Activated CD4-positive, CD25-positive, alpha-beta regulatory T cell (primary cell): Measurements from ENCODE around the gene FAM199X.

ENCODE experiments used
- DNase-seq, 4 experiments: peaks; one replicate each; lab custom pipeline; 2025; lab: John Stamatoyannopoulos, UW

The FAM199X gene

GRCh38 chrX:104165894-104166734, at the start of gene FAM199X:
Gene FAM199X, plus strand, starts transcription at chrX:104166453. Its CDS starts 333 bp downstream, at chrX:104166786.
- peak; percentile 49 to 73 (median 68) for DNase-seq

- DNase-seq: no peak
Observed at GRCh38 chrX:104117759-104118158, 48.5 kb upstream of the FAM199X start.

GRCh38 chrX:104118765-104119164, 47.5 kb upstream of the FAM199X start:
- no peak for DNase-seq

GRCh38 chrX:104122829-104123228, 43.4 kb upstream of the FAM199X start:
- no peak for DNase-seq

GRCh38 chrX:104126856-104127255, 39.4 kb upstream of the FAM199X start:
- DNase-seq: no peak

- no peak for DNase-seq
Observed at GRCh38 chrX:104130808-104131207, 35.4 kb upstream of the FAM199X start.

- DNase-seq: no peak
Observed at GRCh38 chrX:104134583-104135261, 31.5 kb upstream of the FAM199X start.

- DNase-seq: no peak
Observed at GRCh38 chrX:104135677-104136076, 30.6 kb upstream of the FAM199X start.

- peak; percentile 2 to 19 (median 8) for DNase-seq
Observed at GRCh38 chrX:104136241-104137019, 29.8 kb upstream of the FAM199X start.

- DNase-seq: no peak
Observed at GRCh38 chrX:104137496-104137895, 28.8 kb upstream of the FAM199X start.

- DNase-seq: no peak
Observed at GRCh38 chrX:104141087-104141760, 25.0 kb upstream of the FAM199X start.

GRCh38 chrX:104151037-104151436, 15.2 kb upstream of the FAM199X start:
- no peak for DNase-seq

GRCh38 chrX:104156630-104157529, 9.4 kb upstream of the FAM199X start, which contains the start of gene SLC25A53:
Gene SLC25A53, minus strand, starts transcription at chrX:104157009. Its CDS starts 51,752 bp downstream, at chrX:104105257.
- peak; percentile 45 to 64 (median 55) for DNase-seq

GRCh38 chrX:104166735-104167436, 633 bp downstream of the FAM199X start:
- no peak for DNase-seq

- DNase-seq: no peak
Observed at GRCh38 chrX:104168127-104168526, 1.9 kb downstream of the FAM199X start.

GRCh38 chrX:104172121-104172520, 5.9 kb downstream of the FAM199X start:
- DNase-seq: no peak

GRCh38 chrX:104172788-104173187, 6.5 kb downstream of the FAM199X start:
- no peak for DNase-seq

- DNase-seq: no peak
Observed at GRCh38 chrX:104173841-104174240, 7.6 kb downstream of the FAM199X start.

GRCh38 chrX:104183685-104184084, 17.4 kb downstream of the FAM199X start:
- no peak for DNase-seq

- DNase-seq: no peak
Observed at GRCh38 chrX:104187931-104188330, 21.7 kb downstream of the FAM199X start.
